ENCODE data around the gene TTC7B.
A peak's percentile ranks its signal among the peaks of the same experiment; 100 is the strongest.

The TTC7B gene

DNA sequence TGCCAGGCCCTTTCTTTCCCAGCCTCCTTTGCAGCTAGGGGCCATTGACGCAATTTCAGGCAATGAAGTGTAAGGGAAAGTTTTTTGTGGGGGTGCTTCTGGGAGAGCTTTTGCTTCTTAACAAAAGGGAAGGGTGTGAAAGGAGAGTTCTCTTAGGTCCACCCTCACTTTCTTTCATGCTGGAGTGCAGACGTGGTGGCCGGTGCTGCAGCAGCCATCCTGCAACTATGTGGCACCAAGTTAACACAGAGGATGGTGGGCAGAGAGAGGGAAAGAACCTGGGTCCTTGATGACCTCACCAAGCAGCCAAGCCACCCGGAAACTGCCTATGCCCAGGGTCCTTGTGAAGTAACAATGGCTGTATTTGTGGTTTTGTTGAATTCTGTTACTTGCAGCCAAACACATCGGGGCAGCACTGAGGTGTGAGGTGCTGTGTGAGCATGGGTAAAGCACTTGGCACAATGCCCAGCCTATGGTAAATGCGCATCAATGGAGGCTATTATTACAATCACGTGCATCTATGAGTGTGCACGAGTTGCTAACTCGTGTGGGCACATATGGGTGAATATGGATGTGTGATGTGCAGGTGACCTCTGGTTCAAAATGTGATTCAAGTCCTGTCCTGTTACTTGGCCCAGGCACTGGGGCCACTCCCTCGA is 296.8 kb downstream of the TTC7B start:
- DNase-seq (ENCODE audit: extremely low read depth in 1 of 2, low read depth in 1 of 2), result no peak

DNA sequence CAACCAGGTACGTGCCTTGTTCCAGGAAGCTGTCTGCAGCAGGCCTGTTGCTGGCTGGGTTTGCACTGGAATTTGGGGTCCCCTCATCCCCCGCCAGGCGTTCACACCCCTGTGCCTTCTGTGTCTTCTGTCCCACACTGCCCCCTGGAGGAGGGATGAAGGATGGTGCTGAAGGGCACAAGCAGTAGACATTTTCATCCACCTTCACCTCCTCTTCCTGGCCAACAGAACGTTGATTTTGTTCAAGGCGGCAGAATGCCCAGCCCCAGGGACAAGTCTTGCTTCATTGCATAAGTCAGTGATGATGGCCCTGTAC is 297.3 kb downstream of the TTC7B start:
- DNase-seq (ENCODE audit: extremely low read depth in 1 of 2, low read depth in 1 of 2), result peak in 1 of 2 donors; percentile 24

DNA sequence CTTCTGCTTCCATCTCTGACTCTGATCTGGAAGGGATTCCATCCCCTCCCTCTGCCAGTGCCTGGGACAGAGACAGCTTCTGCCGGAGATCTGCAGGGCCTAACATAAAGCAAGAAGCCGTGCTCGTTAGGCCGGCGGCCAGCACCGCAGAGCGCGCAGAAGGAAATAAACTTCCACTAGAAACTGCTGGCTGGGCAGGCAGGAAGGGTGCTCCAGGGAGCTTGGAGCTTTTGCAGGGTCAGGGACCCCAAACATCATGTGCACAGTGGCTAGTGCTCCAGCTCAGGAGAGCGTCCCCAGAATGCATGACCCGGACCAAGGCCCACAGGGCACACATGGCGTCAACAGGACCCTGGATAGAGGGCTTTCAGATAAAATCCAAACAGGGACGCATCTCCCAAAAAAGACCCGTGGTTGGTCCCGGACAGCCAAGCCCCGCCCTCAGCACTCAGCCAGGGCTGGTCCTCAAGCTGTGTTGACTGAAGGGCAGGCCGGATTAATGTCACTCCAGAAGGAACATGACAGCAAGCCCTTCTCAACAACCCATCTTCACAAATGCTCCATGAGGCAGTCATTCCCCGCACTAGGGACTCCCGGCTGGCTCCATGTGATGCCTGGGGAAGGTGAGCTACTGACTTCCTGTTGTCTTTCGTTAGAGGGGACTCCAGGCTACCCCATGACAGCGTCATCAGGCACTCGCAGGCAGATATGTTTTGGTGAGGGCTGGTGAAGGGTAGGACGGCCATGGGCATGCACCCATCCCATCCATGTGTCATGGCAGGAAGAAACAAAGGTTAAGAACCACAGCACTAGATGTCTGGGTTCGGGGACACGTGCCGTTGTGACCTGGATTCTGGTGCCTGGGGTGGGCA is 297.9 kb downstream of the TTC7B start:
- DNase-seq (ENCODE audit: extremely low read depth in 1 of 2, low read depth in 1 of 2), result no peak

DNA sequence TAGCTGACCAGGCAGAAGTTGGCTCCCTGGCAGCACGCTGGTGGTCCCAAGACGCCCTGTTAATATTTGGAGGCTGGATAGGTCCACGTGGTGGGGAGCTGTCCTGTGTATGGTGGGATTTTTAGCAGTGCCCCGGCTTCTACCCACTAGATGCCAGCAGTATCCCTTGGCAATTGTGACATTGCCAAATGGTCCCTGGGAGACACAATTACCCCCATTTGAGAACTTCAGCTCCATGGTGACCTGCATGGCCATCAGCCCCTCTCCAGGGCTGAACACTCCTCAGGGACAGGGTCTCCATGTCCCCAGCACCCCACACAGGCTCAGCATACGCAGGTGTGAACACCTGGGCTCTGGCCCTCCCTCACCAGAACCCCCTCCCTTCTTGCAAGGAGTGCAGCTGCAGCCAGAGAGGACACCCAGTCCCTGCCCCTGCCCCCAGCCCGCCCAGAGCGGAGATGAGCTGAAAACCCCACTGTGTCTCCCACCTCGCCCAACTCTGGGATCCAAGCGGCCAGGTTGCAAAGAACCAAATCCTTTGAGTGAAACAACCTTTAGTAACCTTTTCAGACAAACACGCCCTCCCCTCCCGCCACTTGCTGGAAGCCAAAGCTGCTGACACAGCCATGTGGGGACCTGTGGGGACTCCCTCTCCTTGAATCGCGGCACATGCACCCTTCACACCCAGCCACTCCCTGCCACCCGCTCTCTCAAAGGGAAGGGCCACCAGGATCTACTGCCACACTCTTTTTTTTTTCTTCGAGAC is 299.0 kb downstream of the TTC7B start:
- no peak for DNase-seq (ENCODE audit: extremely low read depth in 1 of 2, low read depth in 1 of 2)

DNA sequence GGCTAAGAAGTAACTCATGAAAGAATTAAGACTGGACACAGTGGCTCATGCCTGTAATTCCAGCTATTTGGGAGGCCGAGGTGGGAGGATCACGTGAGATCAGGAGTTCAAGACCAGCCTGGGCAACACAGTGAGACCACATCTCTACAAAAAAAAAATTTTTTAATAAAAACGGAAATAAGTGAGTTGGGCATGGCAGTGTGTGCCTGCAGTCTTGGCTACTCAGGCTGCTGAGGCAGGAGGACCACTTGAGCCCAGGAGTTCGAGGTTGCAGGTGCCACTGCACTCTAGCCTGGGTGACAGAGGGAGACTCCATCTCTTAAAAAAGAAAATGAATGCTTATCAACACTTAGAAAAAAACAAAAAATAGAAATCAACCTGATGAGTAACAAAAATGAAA is 301.7 kb downstream of the TTC7B start:
- no peak for DNase-seq (ENCODE audit: extremely low read depth in 1 of 2, low read depth in 1 of 2)

DNA sequence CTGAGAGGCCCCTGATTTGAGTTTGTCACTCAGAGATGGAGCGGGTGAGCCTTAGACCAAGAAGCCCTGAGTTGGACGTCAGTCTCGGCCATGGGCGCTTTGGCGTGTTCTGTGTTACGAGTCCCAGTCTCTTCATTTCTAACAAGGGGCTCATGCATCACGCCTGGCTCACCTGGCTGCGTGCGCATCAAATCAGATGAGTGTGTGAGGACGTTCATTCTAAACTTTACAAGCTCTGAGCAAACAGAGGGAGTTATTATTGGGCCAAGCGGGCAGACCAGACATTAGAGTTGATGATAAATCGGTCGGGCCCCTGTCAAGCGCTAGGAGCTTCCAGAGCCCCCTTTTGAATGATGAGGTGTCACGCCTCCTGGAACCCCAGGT is 302.2 kb downstream of the TTC7B start:
- DNase-seq (ENCODE audit: extremely low read depth in 1 of 2, low read depth in 1 of 2), result no peak

DNA sequence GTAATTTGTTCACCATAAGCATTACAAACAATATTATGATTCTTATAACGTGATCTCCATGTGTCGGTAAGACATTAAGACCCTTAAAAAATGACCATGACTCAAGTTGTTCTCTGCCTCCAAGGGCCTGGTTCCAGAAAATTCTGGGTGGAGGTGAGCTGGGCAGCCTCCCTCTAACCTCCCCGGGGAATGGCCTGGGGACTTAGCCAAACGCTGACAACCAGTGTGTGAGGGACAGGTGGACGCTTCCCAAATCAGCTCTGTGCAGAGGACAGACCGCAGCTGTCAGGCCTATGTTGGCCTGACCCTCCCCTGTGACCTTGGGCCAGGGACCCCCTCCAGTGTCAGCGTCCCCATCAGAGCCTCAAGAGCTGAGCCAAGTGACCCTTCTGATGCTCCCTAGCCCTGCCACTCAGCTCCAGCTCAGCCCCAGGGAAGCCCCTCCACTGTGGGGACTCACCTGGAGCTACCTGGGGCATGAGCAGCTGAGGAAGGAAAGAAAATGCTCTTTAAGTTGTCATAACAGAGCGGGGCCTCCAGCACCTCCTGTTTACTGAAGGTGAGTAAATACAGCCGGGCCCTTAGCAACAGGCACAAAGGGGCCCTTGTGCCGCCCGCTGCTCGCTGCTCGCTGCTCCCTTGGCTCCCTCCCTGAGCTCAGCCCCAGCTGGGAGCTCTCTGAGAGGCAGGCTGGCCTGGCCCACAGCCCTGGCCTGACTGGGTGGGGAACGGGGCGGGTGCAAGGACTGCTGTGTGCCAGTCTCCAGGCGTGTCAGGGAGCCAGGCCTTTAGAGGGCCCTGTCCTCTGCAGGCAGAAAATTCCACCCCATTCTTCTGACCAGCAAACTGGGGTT is 302.8 kb downstream of the TTC7B start:
- DNase-seq (ENCODE audit: extremely low read depth in 1 of 2, low read depth in 1 of 2), result no peak

DNA sequence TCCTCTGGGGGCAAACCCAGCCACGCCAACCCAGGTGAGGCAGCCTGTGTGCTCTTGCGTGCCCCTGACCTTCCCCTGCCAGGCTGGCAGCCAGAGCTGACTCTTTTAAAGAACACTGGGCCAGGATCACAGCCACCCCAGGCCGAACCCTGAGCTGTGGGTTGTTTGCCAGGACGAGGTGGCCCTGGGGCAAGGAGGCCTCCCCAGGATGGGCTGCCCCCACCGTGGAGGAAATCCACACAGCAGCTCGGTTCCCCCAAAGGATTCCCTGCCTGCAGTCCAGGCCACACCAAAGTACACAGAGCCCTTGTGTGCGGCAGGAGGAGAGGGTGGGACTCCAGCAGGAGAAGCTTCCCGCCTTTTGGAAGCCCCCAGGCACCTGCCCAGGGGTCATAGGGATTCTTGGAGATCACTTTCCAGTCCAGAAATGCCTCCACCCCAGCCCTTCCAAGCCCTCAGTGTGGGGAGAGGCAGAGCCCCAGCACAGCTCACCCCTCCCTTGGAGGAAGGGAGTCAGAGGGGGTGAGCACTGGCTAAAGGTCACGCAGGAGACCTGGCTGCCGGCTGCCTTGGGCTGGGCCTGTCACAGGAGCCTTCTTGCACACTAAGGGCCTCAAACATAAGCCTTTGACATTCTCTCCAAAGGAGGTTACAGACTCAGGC is 303.8 kb downstream of the TTC7B start:
- no peak for DNase-seq (ENCODE audit: extremely low read depth in 1 of 2, low read depth in 1 of 2)

DNA sequence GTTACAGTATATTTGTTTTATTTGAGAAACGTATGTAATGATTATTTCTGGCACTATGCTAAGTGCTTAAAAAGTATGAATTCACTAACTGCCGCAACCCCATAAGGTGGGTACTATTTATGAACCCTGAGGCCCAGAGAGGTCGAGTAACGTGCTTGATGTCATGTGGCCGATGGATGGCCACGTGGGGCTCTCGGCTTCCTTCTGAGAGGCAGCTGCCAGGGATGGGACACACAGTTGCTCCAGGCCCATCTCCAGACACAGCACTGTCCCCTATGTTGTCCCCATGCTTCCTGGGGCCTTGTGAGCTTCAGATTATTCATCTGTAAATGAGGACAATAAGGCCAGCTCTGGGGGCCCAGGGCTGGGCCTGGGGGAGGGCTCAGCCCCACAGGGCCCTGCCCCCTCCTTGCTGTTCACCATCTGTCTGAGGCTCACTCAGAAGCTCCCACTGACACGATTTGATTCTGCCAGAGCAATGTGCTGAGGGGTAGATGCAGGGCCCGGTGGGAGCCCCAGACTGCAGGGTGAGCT is 304.4 kb downstream of the TTC7B start:
- no peak for DNase-seq (ENCODE audit: extremely low read depth in 1 of 2, low read depth in 1 of 2)

DNA sequence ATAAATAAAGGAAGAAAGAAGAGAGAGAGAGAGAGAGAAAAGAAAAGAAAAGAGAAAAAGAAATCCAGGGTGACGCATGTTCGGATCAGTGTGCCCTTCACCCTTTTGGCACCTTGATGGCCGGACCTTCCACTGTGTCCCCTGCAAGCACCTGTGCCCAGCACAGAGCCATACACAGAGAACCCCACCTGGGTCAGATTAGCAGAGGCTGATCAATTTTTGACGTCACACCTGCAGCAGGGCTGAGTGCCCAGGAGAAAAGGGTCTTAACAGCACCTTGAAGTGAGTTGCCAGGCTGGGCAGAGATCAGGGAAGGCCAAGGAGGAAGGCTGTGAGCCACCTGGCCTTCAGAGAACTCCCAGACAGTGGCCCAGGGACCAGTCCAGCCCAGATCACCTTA is 305.0 kb downstream of the TTC7B start:
- no peak for DNase-seq (ENCODE audit: extremely low read depth in 1 of 2, low read depth in 1 of 2)

DNA sequence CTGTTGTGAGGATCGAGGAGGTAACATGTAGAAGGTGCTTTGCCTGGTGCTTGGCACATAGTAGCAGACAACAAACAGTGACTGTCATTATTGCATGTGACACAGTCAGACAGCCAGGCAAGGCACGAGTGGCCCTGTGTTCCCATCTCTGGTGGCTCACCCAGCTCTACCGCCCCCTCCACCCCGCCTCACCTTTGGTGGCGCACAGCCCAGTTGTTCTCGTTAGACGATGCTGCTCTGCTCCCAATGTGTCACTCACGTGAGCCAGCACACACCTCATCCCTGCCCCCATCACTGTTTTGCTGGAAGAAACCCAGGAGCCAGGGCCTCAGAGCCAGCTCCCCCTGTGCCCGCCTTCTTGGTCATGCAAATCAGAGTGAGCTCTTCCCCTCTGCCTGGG is 306.1 kb downstream of the TTC7B start:
- DNase-seq (ENCODE audit: extremely low read depth in 1 of 2, low read depth in 1 of 2), result no peak

DNA sequence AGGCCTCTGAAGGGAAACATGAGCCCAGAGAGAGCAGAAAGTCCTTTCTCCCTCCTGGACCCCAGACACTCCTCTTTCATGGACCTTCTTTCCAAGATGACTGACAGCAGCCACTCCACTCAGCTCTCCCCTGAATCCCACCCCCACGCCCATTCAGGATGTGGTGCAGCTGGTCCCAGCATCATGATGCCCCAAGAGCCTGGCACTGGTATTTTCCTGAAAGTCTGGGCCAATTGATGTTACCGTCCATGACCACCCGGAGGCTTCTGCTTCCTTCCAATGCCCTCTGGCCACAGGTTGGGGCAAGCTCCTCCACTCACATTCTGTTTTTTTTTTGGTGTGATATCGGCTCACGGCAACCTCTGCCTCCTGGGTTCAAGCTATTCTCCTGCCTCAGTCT is 306.8 kb downstream of the TTC7B start:
- DNase-seq (ENCODE audit: extremely low read depth in 1 of 2, low read depth in 1 of 2), result no peak

DNA sequence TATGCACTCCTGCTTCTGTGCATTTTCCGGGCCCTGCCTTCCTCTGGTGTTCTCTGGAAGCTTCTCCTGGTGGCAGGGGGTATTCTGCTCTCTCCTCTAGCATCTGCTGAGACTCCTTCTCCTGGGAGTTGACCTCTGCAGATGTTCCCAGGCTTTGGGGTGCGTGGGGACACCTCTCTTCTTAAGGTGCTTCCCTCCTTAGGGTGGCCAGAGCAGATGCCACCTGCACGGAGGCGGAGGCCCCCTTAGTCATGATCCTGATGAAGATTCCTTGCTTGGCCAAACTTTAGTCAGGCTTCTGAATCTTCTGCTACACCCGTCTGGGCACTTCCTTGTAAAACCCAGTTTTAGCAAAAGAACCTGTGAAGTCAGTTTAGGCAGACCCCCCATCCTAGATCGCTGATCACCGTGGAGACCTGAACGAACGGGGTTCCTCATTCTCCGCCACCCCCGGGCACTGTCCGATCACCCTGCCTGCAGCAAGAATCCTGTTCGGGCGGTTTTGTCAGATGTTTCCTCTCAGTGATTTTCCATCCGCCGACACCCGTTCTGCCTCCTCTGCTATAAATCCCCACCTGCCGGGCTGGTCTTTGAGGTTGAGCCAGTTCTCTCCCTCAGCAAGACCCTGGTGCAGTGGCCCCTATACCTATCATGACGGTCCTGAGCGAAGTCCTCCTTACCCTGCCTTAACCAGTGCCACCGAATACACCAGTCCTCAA is 307.5 kb downstream of the TTC7B start:
- no peak for DNase-seq (ENCODE audit: extremely low read depth in 1 of 2, low read depth in 1 of 2)

DNA sequence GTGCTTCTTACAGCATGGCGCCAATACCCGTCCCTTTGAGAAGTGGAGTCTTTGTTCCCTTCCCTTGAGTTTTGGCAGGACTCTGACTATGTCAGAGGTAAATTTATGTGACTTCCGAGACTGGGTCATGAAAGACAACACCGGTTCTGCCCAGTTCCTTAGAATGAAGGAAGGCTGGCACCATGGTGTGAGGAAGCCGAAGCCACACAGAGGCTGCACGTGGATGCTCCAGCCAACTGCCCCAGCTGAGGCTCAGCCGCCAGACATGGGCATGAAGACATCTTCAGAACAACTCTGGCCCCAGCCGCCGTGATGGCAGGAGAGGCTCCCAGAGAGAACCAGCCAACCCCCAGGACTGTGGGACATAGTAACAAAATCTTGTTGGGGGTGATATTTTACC is 308.2 kb downstream of the TTC7B start:
- DNase-seq (ENCODE audit: extremely low read depth in 1 of 2, low read depth in 1 of 2), result no peak

DNA sequence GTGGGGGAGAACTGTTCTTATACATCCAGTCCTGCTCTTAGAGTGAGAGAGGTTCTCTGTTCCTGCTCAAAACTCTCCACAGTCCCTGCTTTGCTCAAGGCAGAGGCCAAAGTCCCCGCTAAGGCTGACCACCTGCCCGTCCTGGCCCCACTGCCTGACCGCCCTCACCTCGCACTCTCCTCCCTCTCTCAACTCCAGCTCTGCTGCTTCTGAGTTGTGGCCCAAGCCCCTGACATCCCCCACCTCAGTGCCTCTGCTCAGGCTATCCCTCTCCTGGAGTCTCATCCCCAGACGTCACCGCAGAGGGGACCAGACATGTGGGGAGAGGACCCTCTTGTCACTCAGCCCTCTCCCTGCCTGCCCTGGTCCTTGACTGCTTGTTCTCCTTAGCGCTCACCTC is 308.8 kb downstream of the TTC7B start:
- no peak for DNase-seq (ENCODE audit: extremely low read depth in 1 of 2, low read depth in 1 of 2)

DNA sequence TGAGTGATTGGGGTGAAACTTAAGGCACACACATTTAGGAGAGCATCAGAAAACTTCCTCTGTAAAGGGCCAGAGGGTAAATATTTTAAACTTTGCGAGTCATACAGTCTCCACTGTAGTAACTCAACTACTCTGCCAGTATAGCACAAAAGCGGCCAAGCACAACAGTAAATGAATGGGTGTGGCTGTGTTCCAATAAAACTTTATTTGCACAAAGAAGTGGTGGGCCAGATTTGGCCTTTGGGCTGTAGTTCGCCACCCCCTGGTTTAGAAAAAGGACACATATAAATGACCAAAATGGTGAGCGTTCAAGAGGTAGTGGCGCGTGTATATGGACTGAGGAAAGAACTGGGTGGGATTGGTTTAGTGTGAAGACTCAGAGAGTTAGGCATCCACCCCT is 309.5 kb downstream of the TTC7B start:
- no peak for DNase-seq (ENCODE audit: extremely low read depth in 1 of 2, low read depth in 1 of 2)

DNA sequence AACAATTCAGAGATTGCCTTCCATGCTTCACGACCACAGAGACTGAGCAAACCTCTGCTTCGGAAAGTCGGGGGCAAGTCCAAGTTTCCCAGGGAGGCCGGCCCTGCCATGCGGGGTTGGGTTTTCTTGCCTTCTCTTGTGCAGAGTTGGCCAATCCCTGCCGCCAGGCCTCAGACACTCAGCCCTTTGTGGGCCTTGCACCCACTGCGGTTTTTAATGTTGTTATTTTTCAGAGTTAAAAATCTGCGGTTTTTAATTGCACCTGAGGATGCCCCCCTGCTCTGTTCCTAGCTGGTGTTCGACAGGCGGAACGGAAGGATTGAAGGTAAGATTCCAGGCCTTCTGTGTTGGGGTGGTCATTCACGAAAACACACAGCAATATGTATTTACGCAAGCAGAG is 310.7 kb downstream of the TTC7B start:
- DNase-seq (ENCODE audit: extremely low read depth in 1 of 2, low read depth in 1 of 2), result no peak

DNA sequence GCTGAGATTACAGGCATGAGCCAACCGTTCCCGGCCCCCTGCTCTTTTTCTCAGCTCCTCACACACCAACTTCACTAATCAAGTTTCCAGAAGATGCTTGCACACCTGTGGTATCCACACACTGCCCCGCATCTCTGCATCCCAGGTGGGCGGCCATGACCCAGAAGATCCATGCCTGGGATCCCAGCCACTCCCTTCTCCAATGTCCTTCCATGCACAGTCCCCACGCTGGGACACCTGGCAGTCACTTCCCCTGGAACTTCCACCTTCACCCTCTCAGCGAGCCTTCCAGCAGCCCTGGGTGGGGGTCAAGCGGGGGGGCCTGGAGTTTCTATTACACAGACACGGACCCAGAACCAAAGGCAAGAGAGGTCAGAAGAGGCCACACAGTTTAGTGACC is 311.6 kb downstream of the TTC7B start:
- no peak for DNase-seq (ENCODE audit: extremely low read depth in 1 of 2, low read depth in 1 of 2)

DNA sequence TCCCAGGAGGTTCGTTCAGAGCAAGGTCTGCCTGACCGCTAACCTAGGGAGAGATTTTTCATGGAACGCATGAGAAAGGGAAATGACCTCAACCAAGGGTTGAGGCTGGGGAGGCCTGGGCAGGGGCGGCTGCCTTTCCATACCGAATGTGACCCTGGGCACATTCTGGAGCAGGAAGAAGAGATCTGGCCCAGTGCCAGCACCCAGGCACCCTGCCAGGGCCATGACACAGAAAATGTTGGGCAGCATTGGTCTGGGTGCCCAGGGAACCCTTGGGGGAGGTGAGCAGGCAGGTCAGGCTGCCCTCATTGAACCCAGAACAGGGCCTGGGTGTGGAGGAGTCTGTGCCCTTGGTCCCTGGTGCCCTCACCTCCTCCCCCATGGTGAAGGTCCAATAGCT is 312.6 kb downstream of the TTC7B start:
- DNase-seq (ENCODE audit: extremely low read depth in 1 of 2, low read depth in 1 of 2), result no peak

DNA sequence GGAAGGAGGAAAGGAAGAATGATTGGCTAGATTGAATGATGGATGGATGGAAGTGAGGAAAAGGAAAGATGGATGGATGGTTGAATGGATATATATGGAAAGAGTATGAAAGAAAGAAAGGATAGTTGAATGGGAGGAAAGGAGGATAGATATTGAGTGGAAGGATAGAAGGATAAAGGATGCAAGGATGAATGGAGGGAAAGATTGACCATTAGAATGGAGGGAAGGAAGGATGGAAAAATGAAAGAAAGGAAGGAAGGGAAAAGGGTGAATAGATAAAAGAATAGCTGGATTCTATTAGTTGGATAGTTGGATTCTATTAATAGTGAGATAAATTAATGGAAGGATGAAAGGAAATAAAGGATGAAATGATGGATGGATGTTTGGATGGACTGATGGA is 313.5 kb downstream of the TTC7B start:
- no peak for DNase-seq (ENCODE audit: extremely low read depth in 1 of 2, low read depth in 1 of 2)

All from stimulated activated CD8-positive, alpha-beta memory T cell treated with anti-CD3 and anti-CD28 coated beads, Interleukin-7, amount 100 ng/mL, for 48 hours (primary cell).